ENCODE data around the gene ACOXL.

DNA sequence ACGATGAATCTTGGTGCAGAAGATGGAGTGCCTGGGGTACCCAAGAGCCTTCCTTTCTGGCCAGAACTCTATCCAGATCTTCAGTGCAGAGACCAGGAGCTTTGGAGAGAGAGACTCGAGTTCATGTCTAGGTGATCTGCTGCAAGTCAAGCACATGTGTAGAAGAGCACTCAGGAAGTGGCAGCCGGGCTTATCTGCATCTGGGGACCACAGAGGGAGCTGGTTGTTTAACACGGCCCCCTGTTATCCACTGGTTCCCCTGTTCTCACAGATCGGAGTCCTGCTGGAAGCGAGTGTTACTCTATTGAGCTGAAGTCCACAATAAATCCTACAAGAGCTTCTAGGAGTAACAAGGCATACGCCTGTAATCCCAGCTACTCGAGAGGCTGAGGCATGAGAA lies 128.3 kb downstream of the ACOXL start:
- TF ChIP-seq, protein P1, sequence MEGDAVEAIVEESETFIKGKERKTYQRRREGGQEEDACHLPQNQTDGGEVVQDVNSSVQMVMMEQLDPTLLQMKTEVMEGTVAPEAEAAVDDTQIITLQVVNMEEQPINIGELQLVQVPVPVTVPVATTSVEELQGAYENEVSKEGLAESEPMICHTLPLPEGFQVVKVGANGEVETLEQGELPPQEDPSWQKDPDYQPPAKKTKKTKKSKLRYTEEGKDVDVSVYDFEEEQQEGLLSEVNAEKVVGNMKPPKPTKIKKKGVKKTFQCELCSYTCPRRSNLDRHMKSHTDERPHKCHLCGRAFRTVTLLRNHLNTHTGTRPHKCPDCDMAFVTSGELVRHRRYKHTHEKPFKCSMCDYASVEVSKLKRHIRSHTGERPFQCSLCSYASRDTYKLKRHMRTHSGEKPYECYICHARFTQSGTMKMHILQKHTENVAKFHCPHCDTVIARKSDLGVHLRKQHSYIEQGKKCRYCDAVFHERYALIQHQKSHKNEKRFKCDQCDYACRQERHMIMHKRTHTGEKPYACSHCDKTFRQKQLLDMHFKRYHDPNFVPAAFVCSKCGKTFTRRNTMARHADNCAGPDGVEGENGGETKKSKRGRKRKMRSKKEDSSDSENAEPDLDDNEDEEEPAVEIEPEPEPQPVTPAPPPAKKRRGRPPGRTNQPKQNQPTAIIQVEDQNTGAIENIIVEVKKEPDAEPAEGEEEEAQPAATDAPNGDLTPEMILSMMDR (IDR thresholded peaks at IDR 0.05; ENCODE audit: insufficient read depth, low read depth, low read length) = no peak
- no peak for TF ChIP-seq EZH2 (IDR thresholded peaks at IDR 0.05; ENCODE audit: insufficient read depth, low read length)

Data from astrocyte (in vitro differentiated cells and primary cell).